ENCODE data around the gene SHANK3. TPM values are rescaled to one million over a fixed set of nuclear protein-coding genes. Genes with fewer than 3 reads are reported as not detected.
A peak's percentile ranks its signal among the peaks of the same experiment; 100 is the strongest.

The SHANK3 gene
- total RNA-seq, 4 donors from 2014 or later: 2.8 to 36.3 (median 10.8) TPM

DNA sequence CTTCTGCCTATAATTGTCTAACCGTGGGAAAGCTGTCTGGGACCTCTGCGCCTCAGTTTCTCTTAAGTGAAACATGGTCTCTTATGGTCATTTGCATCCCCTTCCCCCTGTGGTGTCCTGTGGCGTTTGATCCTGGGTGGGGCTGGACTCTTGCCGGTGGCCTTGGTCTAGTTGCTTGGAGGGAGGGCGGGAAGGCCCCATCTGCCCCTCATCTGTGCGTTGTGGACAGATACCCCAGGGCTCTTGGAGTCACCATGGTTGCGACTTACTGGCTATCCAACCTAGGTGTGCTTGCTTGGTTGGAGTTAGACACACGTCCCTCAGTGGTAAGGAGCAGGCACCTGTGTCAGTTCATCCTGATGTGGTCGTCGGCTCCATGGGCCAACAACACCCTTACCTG is 15.2 kb downstream of the SHANK3 start:
- Histone ChIP-seq H3K36me3 (no peaks in the 10 kb centered on the region), H3K27ac (no peak overlapping the region), H3K9me3 (no peaks in the 10 kb centered on the region), H3K4me3 (no peak overlapping the region), H3K4me1 (no peaks in the 10 kb centered on the region), H3K27me3 (no peaks in the 10 kb centered on the region)
- DNase-seq: peak in 2 of 3 donors; percentile 25 to 39
- TF ChIP-seq, protein P1, sequence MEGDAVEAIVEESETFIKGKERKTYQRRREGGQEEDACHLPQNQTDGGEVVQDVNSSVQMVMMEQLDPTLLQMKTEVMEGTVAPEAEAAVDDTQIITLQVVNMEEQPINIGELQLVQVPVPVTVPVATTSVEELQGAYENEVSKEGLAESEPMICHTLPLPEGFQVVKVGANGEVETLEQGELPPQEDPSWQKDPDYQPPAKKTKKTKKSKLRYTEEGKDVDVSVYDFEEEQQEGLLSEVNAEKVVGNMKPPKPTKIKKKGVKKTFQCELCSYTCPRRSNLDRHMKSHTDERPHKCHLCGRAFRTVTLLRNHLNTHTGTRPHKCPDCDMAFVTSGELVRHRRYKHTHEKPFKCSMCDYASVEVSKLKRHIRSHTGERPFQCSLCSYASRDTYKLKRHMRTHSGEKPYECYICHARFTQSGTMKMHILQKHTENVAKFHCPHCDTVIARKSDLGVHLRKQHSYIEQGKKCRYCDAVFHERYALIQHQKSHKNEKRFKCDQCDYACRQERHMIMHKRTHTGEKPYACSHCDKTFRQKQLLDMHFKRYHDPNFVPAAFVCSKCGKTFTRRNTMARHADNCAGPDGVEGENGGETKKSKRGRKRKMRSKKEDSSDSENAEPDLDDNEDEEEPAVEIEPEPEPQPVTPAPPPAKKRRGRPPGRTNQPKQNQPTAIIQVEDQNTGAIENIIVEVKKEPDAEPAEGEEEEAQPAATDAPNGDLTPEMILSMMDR (IDR thresholded peaks at IDR 0.05): no peak
- no peak for TF ChIP-seq POLR2A (IDR thresholded peaks at IDR 0.05)

DNA sequence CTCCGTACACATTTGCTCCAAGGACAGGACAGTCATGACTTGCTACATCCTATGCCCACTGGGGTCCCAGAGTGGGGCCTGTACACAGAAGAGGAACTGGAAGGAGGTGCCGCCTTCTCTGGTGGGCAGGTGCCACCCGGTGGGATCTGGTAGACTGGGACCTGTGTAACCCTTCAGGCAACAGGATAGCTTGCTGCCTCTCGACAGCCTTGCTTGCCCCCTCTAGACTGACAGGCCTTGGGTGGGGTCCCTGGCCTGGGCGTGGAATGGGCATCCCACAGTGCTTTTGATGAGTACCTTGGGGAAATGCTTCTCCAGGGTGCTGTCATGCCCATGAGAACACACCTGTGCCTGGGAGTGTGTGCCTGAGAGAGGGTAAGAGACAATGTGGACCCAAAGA is 15.8 kb downstream of the SHANK3 start:
- no peaks in the 10 kb centered on the region for H3K4me1 ChIP-seq
- TF ChIP-seq, protein P1 (IDR thresholded peaks at IDR 0.05): no peak
- no peak for TF ChIP-seq POLR2A (IDR thresholded peaks at IDR 0.05)
- H3K9me3 ChIP-seq: no peaks in the 10 kb centered on the region
- no peaks in the 10 kb centered on the region for H3K36me3 ChIP-seq
- no peak overlapping the region for H3K27ac ChIP-seq
- peak in 2 of 3 donors; percentile 22 to 23 for DNase-seq
- no peak overlapping the region for H3K4me3 ChIP-seq
- no peaks in the 10 kb centered on the region for H3K27me3 ChIP-seq

DNA sequence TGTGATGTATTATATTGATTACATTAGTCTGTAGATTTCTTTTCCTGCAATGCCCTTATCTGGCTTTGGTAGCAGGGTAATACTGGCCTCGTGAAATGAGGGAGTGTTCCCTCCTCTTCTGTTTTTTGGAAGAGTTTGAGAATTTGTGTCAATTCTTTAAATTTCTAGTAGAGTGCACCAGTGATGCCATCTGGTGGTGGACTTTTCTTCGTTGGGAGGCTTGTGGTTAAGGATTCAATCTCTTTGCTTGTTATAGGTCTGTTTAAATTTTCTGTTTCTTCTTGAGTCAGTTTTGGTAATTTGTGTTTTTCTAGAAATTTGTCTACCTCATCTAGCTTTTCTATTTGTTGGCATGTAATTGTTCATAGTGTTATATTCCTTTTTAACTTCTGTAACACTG is 18.9 kb downstream of the SHANK3 start:
- no peaks in the 10 kb centered on the region for H3K27me3 ChIP-seq
- no peak overlapping the region for H3K4me3 ChIP-seq
- H3K4me1 ChIP-seq: peaks cover 0 to under 1% (median 0%) of the 10 kb centered on the region in 4 donors
- no peak for TF ChIP-seq POLR2A (IDR thresholded peaks at IDR 0.05)
- TF ChIP-seq, protein P1 (IDR thresholded peaks at IDR 0.05): peak in 5 of 6 experiments; percentile 10 to 61 (median 51)
- H3K9me3 ChIP-seq: no peaks in the 10 kb centered on the region
- no peak overlapping the region for H3K27ac ChIP-seq
- peak in 2 of 3 donors; percentile 29 to 52 for DNase-seq
- H3K36me3 ChIP-seq: no peaks in the 10 kb centered on the region

DNA sequence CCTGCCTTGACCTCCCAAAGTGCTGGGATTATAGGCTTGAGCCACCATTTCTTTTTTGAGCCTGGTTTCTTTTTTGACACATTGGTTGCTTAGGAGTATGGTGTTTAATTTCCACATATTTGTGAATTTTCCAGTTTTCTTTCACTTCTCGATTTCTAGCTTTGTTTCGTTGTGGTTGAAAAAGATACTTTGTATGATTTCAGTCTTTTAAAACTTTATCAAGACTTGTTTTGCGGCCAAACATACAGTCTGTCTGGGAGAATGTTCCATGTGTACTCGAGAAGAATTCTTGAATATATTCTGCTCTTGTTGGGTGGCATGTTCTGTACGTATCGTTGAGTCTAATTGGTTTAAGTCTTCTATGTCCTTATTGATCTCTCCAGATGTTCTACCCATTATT is 20.8 kb downstream of the SHANK3 start:
- no peak overlapping the region for H3K27ac ChIP-seq
- H3K4me1 ChIP-seq: peaks cover 0 to 15% (median 0%) of the 10 kb centered on the region in 4 donors
- no peaks in the 10 kb centered on the region for H3K36me3 ChIP-seq
- no peaks in the 10 kb centered on the region for H3K27me3 ChIP-seq
- DNase-seq: no peak
- TF ChIP-seq, protein P1 (IDR thresholded peaks at IDR 0.05): no peak
- TF ChIP-seq POLR2A (IDR thresholded peaks at IDR 0.05): no peak
- no peaks in the 10 kb centered on the region for H3K9me3 ChIP-seq
- H3K4me3 ChIP-seq: no peak overlapping the region

DNA sequence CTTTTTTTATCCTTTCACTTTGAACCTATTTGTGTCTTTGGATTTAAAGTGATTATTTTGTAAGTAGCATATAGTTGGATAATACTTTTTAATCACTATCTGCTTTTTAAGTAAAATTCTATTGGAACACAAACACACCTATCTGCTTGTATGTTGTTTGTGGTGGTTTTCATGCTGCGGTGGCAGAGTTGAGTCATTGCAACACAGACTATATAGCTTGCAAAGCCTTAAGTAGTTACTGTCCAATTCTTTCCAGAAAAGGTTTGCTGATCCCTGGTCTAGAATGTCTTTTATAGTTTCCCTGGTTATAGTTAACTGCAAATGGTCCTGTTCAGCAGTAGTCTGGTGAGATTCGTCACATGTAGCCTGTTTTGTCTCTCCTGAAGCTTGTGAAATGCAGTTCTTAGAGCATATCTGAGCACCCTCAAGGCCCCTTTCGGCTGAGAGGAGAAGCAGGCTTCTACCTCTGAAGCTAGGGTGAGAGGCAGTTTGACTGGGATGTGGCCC is 21.5 kb downstream of the SHANK3 start:
- Histone ChIP-seq H3K36me3 (no peaks in the 10 kb centered on the region), H3K4me1 (peaks cover 0 to 15% (median 0%) of the 10 kb centered on the region in 4 donors), H3K4me3 (no peak overlapping the region), H3K27me3 (no peaks in the 10 kb centered on the region), H3K9me3 (no peaks in the 10 kb centered on the region), H3K27ac (no peak overlapping the region)
- peak in 1 of 3 donors; percentile 4 for DNase-seq
- TF ChIP-seq POLR2A (IDR thresholded peaks at IDR 0.05): no peak
- TF ChIP-seq, protein P1 (IDR thresholded peaks at IDR 0.05): no peak
